Kidney capillary endothelial cell (primary cell): Measurements from ENCODE around the gene PIP5K1B.

Experiments
- DNase-seq: peaks from one replicate; pipeline ENCODE4 v3.0.0-alpha.2; 2018; ENCODE audit warnings: low spot score

Gene PIP5K1B

DNA sequence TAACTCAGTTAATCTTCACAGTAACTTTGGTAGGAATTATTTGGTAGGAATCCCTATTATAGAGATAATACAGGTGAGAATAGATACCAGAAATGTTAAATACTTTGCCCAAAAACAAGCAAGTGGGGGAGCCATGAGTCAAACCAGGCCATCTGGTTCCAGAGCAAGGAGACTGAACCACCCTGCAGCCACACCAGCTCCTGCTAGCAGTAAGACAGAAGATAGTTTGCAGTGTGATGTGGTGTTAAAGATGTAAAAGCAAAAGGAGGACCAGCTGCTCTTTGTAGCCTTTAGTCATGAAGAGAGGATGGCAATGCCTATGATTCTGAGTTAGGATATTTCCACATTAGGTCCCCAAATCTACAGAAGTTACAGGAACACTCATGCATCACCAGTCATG lies 207.5 kb downstream of the PIP5K1B start:
- DNase-seq: no peak

DNA sequence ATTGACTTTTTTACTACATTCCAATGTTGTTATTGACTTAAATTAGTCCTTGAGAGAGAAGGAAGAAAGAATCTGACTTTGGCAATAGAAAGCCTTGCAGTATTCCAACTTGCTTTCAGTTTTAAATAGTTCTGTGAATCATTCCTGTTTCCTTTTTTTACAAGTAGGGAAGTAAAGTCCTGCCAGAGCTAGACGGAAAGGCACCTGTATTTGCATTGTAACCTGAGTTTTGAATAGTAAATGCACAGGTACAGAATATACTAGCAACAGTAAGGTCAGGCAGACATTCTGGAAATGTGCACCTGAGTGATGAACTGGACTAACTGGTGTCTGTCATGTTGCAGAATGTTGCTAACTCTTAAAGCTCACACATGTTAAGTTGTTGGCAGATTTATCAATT lies 208.0 kb downstream of the PIP5K1B start:
- no peak for DNase-seq

GRCh38 chr9:68914751-68915150 lies 209.7 kb downstream of the PIP5K1B start:
- no peak for DNase-seq

DNA sequence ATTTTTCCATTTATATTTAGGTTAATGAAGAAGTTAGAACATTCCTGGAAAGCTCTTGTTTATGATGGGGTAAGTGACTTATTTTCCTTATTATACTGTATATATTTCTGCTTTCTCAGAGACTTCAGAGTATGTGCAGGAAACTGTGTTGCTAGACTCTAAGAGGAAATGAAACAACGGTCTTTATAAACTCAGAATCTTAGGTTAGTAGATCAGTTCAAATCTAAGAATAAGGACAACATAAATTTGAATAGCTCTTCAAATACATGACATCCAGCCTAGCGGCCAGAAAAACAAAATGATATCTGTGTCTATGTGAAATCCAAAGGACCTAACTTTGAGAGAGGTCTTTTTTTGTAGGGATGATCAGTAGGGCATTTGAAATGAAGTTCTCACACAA lies 214.6 kb downstream of the PIP5K1B start:
- DNase-seq: no peak

DNA sequence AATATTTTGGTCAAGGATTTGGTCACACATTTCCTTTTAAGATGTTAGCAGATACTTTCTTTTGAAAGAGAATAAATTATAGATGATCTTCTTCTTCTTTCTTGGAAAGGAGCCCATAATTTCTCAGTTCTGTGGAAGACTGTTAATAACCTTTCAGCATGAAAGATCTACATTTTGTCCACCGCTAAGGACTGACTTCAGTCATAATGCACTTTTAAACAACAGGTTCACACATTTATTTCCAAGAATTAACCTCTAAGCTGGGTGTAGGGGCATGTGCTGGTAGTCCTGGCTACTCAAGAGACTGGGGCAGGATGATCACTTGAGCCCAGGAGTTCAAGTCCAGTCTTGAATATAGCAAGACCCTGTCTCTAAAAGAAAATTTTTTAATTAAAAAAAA lies 215.9 kb downstream of the PIP5K1B start:
- no peak for DNase-seq

DNA sequence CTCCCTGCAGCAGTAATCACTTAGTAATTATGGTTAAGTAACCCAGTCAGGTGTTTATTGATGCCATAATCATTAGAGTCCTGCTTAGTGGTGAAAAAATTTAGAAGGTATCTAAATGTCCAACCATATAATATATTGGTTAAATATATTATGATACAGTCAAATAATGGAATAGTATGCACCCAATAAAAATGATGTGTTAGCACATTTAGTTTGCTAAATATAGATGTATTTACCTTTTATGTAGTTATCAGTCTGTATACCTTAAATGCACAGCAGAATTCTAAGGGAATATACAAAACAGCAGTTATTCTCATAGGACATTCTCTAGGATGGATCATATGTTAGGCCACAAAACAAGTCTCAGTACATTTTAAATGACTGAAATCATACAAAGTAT lies 218.4 kb downstream of the PIP5K1B start:
- no peak for DNase-seq

DNA sequence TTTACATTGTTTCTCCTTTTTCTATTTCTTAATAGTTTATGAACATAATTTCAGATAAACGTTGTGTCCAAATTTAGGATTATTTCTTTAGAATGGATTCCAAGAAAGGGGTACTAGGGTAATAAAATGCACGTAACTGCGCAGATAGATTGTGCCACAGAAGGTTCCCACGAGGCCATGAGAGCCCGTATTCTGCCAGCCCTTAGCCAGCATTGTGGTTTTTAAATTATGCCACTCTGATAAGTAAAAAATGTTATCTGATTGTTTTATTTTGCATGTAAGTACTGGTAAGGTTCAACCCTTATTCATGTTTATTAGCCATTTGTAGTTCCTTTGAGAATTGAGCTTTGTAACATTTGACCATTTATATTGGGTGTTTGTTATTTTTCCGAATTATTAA lies 220.1 kb downstream of the PIP5K1B start:
- no peak for DNase-seq

DNA sequence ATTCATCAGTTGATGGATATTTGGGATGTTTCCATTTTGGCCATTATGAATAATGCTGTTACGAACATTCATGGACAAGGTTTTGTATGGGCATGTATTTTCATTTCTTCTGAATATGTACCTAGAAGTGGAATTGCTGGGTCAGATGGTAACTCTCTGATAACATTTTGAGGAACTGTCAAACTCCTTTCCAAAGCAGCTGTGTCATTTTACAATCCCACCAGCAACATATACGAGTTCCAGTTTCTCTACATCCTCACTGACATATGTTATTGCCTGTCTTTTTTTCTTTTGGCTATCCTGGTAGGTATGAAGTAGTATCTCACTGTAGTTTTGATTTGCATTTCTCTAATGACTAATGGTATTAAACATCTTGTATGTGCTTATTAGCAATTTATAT lies 222.1 kb downstream of the PIP5K1B start:
- no peak for DNase-seq

- DNase-seq: no peak
These were observed 226.8 kb downstream of the PIP5K1B start for GRCh38 chr9:68931821-68932220.

DNA sequence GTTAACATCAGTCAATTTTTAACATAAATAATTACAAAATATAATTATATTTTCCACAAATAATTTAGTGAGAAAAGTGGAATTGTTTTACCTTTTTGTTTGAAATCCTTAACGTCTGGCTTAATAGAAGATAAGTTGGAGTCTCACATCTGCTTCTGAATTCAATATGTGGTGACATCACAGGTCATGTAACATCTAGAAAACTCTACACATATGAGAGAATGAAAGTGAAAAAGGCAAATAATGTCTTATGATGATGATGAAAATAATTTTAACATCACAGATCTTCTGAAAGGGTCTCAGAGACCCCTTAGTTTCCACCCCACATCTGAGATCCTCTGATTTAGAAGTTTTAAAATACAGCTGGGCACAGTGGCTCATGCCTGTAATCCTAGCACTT lies 227.4 kb downstream of the PIP5K1B start:
- DNase-seq: no peak

GRCh38 chr9:68933434-68934328 lies 228.6 kb downstream of the PIP5K1B start:
- no peak for DNase-seq

GRCh38 chr9:68934329-68934644 lies 229.2 kb downstream of the PIP5K1B start:
- DNase-seq: no peak

DNA sequence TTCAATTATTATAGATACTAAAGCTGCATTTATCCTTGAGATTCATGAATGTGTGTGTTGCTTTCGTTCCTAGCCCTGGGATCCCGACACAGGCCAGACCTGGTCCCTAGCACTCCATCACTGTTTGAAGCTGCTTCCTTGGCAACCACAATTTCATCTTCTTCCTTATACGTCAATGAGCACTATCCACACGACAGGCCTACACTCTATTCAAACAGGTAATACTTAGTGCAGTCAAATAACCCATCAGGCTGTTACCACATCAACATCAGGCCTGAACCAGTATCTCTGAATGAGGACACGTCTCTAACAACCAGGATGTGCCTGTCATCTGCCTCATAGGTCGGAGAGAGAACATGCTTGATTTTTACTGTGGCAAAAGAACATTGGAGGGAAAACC lies 235.5 kb downstream of the PIP5K1B start:
- DNase-seq: no peak

DNA sequence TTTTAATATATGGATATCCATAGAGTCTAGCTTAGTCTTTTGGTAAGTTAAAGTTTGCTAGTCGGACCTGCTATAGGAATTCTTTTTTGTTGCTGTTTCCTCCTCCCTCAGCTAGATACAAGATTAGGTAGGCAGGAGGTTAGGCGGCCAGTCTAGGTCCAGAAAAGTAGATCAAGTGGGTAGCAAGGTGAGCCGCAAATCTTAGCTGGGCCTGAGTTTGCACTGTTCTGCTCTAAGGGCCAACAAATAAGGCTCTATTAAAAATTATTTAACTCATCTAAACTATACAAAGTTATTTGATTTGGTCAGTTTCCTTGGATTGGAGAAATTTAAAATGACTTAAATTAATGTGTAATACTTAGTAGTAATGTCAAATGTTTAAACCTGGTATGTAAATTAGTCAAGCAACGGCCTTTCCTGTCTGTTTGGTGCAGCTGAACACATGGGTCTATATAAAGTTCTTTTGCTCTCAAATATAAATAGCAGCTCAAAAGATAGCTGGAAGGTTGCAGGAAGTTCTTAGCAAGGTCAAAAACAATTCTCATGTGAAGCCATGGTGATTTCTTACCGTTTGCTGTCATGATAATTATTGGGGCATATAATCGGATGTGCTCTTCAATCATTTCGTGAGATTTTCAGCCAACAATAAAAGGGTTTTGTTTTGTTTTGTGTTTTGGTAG lies 236.9 kb downstream of the PIP5K1B start:
- DNase-seq: no peak

GRCh38 chr9:68942790-68943189 lies 237.8 kb downstream of the PIP5K1B start:
- no peak for DNase-seq

GRCh38 chr9:68947015-68947414 lies 242.0 kb downstream of the PIP5K1B start:
- DNase-seq: no peak

DNA sequence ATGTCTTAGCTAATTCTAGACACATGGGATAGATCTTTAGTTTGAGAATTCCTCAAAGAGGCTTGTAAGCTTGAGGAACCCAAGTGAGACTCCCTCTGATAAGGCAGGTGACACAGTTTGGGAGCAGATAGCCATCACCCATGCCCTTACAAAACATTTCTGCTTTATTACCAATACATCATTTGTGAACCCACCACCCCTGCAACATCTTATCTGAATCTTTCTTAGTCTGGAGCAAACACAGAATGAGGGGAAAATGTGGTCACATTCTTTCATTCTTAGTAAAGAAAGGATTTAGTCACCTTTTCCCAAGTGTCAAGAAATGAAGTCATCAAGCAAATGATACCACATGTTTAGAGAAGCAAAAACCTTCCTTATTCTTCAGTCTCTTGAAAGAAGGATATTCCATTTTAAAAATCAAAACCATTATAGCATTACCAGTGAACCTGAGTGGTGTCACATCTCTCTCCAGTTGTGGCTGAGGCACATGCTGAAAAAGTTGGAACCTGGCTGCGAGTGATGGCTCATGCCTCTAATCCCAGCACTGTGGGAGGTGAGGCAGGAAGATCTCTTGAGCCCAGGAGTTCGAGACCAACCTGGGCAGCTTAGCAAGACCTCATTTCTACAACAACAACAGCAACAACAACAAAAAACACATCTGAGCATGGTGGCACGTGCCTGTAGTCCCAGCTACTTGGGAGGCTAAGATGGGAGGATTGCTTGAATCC lies 243.0 kb downstream of the PIP5K1B start:
- DNase-seq: no peak

DNA sequence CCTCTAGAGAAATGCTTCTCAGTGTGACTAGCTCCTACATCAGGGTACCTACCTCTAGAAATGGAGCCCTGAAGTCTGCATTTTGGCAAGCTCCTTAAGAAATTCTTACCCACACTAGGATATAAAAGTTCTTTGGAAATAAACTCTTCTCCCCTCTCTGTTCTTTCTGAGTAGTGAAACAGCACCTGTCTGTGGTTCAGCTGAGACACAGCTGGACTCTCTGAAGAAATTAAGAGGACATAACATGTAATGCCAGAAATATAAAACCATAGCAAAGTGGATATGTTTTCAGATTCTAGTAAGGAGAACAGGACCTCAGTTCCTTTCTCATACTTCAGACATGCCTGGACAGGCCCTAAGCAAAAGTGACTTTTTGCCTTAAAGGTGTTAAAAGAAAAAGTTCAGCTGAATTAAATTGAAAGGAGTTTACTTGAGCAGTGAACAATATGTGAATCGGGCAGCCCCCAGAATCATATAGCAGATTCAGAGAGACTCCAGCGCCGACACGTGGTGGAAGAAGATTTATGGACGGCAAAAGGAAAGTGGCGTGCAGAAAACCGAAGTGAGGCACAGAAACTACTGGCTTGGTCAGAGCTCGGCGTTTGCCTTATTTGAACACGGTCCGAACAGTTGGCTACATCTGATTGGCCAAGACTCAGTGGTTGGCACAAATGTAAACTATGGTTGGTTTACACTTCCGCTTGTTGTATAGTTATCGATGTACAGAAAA lies 244.4 kb downstream of the PIP5K1B start:
- DNase-seq: peak; percentile 7

DNA sequence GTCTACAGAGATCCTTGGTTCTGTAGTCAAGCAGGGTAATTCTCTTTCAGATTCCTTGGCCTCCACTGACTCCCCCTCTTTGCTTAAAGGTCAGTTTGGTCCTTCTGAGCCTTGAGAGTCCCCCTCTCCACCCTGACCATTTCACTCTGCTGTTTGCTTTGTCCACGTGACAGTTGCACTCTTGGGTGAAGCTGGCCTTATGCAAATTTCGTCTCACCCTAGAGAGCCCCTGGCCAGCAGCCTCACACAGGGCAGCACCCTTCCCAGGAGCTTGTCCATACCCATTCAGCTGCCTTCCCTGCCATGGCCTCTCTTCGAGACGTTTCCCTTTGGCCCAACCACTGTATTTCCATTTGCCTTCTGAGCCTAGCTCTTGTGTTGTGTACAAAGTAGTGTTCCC lies 245.1 kb downstream of the PIP5K1B start:
- DNase-seq: no peak

- DNase-seq: no peak
These were observed 245.6 kb downstream of the PIP5K1B start for GRCh38 chr9:68950689-68951088.

GRCh38 chr9:68951879-68952659 lies 247.0 kb downstream of the PIP5K1B start:
- no peak for DNase-seq

GRCh38 chr9:68953771-68954170 lies 248.7 kb downstream of the PIP5K1B start:
- DNase-seq: no peak
